Stimulated activated CD8-positive, alpha-beta memory T cell treated with anti-CD3 and anti-CD28 coated beads, Interleukin-12 subunit alpha, Interleukin-12 subunit beta, amount 100 ng/mL, for 1 hour (primary cell): ENCODE data around the gene MINDY4.

Experiments
- DNase-seq: peaks from one replicate; pipeline ENCODE4 v3.0.0-alpha.2; 2020; ENCODE audit warnings: low read depth

Gene MINDY4

DNA sequence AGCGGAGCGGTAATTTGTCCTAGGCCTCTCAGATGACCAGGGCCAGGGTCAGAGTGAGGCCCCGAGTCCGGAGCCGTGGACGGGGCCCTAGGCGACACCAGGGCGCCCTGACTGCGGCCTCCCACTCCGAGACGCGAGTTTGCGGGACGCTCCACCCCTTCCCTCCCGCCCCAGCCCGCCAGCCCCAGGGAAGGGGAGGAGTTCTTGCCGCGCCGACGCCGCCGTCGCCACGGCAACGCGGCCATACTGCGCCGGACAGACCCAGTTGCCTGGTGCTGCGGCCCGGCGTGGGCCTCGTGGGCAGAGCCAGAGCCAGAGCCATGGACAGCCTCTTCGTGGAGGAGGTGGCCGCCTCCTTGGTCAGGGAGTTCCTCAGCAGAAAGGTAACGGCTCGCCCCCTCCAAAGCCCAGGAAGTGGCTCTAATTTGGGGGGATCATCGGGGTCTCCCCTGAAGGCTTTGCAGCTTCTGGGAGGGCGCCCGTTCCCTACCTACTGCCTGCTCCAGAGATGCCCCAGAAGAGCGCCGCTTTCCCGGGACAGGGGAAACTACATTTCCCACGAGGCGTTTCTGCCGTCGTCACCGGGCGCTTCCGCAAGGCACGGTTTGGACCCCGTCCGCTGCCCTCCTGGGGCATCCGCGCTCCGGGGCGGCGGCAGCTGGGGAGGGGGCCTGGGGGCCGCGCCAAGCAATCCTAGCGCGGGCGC lies at the start of gene MINDY4:
MINDY4 (plus strand) TSS at position 244 of the 706 bp plus-strand sequence; CDS start at position 321, 77 bp downstream.
- peak; percentile 32 for DNase-seq

DNA sequence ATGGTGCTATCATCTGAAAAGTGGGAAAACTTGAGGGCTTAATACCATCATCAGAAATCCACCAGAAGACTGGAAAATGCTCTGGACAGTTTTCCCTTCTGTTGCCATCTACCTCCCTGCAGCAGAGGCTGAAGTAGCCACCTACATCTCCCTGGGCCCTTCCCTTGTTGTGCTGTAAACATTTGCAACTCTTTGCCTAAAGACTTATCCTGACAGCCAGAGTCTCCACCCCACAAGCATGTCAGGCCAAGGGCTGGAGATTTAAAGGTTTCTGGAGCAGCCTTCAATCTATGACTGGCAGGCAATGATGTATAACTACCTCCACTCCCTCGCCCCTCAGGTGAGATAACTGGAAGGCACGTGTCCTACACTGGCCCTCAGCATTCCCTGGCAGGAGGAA lies 49.0 kb upstream of the MINDY4 start:
- DNase-seq: no peak

DNA sequence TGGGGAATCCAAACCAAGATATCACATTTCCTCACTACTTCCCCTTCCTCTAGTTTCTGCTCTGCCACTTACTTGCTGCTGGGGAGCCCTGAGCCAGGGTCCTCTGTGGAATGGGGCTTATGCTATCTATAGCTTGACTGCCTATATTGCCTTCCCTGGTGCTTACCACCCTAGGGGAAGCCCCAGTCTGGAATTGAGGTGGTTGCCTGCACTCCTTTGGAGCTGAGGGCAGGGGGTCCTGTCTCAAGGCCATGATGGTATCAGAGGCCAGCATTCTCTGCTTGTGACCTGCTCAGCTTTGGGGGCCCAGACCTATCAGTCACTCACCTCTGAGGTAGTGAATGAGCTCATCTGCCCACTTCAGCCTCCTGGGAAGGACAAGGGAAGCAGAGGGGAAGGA lies 48.5 kb upstream of the MINDY4 start:
- DNase-seq: no peak

DNA sequence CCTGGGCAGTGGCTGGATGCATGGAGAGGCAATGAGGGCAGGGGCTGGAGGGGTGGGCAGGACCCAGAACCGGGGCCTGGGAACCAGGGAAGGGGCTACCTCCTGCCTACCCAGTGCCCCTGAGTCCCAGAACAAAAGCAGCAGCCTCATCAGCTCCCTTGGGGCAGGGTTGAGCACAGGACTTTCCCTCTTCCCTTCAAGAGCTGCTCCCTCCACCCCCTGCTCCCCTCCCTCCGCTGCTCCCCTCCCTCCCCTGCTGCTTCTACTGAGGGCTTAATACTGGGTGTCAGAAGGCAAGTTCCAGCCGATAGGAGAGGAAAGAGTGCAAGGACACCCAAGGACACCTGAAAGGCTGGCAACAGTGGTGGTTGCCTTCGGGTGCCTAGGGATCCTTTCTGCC lies 47.4 kb upstream of the MINDY4 start:
- no peak for DNase-seq

DNA sequence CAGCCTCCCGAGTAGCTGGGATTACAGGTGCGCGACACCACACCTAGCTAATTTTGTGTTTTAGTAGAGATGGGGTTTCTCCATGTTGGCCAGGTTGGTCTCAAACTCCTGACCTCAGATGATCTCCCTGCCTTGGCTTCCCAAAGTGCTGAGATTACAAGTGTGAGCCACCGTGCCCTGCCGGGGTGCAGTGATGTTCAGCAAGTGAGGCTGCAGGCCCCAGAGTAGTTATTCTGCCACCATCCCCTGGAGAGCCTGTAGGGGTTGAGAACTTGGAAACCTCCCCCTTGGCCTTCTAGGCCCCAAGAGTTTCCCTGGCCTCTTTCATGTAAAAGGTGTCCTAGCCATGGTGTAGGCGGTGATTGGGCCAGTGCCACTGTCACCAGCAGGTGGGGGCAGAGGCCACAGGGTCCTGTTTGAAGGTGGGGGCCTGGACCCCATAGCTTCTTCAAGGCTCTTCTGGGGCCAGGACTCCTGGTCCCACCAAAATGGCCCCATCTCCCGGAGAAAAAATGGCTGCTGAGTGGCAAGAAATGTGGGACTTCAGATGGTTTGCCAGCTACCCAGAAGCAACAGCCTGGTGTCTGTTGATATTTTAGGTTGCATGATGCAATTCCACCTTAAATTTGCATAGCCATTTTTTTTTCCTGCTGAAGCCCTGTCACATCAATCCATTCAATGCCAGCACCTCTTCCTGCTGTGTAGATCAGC lies 44.8 kb upstream of the MINDY4 start:
- no peak for DNase-seq

DNA sequence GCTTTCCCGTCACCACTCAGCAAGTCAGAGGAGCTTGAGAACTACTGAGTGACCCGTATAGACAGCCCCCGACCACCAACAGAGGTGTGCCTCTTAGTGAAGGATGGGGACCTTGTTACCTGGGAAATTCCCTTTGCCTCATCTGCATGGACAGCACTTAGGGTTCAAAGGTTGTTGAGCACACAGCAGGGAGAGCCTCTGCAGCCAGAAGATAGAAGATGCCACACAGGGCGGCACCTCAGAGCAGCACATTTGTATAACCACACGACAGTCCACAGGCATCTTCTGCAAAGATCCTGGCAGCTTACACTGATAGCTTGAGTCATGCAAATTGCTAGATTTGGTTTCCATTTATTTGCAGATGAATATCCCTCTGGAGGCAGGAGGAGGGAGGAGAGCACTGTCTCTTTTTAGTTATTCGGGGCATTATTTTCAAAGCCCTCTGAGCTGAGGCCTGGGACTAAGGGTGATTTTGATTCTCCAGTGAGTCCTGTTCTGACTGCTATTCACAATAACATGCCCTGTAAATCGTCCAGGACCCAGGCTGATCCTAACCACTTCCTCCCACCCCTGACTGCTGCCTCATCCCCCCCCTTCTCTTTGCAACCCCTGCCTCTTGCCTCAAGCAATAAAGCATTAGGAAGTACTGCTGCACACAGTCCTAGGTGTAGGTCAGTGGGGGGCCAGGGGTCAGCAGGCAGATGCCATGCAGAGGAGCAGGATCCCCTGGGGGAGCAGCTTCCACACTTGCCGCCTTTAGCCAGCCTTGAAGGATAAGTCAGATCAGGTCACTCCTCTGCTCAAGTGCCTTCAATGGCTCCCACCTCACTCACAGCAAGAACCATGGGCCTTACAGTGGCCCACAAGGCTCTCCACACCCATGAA lies 43.9 kb upstream of the MINDY4 start:
- DNase-seq: peak; percentile 33

DNA sequence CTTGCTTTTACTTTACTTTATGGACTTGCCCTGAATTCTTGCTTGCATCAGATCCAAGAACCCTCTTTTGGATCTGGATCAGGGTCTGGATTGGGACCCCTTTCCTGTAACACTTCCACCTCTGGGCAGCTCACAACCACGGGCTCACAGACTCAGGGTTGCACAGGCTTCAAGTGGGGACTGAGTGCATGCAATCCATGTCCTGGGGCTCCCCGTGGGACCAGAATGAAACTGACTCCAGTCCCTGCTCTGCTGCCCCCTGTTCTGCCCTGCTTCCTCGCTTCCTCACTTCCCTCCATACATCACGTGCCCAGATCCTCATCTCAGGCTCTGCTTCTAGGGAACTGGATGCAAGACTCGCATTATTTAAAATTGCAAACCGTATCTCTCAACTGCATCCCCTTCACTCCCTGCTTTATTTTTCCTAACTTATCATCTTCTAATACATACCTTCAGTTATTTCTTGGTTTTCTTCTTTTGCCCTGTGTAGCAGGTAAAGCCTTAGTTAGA lies 42.6 kb upstream of the MINDY4 start:
- no peak for DNase-seq

DNA sequence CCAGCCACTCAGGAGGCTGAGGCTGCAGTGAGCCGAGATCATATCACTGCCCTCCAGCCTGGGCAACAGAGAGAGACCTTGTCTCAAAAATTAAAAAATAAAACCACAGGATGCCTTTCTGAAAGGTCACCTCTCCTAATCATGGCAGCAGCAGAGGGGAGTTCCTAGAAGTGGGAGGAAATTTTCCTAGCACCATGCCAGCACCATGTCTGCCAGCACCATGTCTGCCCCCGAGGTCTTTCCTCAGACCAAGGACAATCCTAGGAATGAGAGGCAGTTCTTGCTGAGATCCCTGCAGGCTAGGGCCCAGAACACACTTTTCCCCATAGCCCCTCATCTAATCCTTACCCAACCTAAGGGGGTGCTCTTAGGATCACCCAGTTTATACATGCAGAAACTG lies 41.6 kb upstream of the MINDY4 start:
- DNase-seq: no peak

DNA sequence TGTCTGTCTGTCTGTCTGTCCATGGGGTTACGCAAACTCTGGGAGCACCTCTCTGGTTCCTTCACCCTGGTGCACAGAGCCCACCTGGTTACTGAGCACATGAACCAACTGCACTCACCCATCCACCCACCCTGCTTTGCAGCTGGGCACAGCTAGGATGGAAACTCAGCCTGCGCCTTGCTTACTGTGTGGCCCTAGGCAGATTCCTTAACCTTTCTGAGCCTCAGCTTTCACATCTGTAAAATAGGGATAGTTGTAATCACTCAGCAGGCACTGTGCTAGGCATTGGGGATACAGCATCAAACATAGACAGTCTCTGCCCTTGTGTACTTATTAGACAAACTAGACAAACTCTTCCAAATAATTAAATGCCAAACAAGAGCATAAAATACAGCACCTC lies 41.1 kb upstream of the MINDY4 start:
- no peak for DNase-seq

DNA sequence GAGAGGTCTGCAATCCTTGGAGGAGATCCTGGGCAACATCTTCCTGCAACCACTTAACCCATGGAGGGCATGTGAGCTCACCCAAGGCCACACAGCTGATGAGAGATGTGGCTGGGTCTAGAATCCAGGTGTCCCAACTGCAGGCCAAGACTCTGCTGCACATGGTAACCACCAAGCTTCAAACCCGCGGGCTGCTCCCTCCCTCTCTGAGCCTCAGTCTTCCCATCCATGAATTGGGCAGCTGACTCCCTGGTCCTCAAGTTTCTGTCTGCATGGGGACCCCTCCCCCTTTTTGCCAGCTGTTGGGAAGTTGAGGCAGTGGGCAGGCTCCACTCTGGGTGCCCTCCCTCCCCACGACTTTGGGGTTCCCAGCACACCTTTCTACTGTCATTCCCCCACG lies 40.2 kb upstream of the MINDY4 start:
- DNase-seq: no peak

DNA sequence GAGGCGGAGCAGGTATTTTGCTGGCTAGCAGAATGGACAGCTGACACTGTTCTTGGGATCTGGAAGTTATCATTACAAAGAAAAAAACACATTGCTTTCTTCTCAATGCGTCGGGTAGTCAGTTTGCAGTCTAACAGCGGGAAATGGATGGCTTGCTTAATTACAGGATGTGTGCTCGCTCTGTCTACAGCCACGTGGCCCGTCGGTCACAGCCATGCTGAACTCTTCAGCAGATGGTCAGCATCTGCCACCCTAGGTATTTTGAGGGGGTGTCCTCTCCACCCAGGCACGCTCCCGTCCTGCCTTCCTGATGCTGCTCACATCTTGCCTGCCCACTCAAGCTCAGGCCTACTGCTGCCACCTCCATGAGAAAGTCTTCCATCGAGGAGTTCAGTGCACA lies 39.6 kb upstream of the MINDY4 start:
- DNase-seq: no peak

DNA sequence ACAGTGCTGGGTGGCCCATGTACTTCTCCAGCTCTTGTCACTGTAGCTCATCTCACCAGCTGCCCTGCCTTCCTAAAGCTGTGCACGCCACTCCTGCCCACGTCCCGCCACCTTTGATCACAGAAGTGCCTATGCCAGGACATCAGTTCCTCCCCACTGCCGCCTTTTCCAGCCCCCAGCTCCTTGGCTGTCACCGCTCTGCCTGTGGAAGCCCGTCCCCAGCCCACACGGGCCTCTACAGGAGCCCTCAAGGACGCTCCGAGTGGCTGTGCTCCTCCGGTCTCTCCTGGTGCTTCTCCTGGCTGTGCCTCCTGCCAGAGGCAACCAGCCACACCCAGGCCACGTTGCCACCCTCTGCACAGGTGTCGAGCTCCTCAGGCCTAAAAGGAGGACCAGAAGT lies 38.6 kb upstream of the MINDY4 start:
- no peak for DNase-seq

DNA sequence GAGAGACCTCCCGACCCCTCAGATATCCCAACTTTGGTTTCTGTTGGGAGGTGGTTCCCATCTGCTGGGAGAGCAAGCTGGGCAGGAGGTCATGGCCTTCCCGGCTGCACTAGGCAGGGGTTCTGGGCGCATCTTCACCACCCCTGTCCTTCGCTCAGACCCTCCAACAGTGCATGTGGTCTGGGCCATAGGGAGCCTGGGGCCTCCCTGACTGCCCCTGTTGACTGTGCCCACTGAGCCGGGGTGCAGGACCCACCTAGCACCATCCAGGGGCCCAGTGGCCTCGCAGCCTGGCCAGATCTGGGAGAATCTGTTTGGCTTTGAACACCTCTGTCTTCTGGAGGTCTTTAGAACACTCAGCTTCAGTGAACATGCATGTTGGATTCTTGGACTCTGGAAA lies 38.0 kb upstream of the MINDY4 start:
- no peak for DNase-seq

DNA sequence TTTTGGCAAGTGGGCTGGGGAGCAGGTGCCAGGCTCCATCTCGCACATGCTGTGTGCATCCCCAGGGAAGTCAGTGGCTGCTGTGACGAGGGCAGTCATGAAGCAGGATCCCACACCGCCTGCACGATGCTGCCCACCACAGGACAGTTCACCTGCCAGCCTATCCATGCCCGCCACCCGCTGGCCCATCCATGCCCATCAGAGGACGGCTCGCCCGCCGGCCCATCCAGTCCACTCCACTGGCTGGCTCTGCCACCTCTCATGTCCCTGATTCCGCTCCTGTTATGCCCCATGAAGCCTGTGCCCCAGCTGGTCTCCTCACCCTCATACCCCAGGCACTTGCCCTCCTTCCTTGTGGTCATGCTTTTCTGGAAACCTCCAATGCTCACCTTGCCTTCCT lies 37.5 kb upstream of the MINDY4 start:
- no peak for DNase-seq

DNA sequence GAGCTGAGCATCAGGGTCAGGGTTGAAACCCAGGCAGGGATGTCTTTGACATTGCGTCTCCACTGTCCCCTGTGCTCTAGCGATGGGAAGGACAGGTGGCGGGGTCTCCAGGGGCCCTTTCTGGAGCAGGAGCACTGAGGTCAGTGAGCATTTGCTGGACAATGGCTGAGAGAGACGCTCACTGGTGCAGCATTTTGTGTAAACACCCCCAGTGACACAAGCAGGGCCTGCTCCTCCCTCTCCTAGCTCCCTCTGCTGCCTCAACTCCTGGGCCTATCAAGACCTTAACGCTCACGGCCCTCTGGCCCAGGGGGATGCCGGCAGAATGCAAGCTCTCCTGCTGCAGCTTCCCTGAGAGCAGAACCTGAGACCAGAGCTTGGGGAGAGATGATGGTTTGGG lies 36.7 kb upstream of the MINDY4 start:
- DNase-seq: no peak

DNA sequence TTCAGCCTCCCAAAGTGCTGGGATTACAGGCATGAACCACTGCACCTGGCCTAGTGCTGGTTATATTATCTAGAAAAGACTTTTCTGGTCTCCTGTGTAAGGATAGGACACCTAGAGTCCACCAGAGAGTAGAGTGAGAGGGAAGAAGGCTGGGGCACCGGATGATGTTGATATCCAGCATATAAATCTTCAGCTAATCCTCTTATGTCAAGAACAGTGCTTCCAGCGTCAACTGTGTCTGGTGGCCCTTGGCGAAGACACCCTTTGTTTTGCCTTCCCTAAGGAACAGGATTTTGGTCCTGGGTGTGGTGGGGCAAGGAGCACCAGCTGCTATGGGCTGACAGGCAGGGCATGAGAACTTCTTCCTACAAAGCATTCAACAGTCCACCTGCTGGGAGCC lies 35.6 kb upstream of the MINDY4 start:
- no peak for DNase-seq

DNA sequence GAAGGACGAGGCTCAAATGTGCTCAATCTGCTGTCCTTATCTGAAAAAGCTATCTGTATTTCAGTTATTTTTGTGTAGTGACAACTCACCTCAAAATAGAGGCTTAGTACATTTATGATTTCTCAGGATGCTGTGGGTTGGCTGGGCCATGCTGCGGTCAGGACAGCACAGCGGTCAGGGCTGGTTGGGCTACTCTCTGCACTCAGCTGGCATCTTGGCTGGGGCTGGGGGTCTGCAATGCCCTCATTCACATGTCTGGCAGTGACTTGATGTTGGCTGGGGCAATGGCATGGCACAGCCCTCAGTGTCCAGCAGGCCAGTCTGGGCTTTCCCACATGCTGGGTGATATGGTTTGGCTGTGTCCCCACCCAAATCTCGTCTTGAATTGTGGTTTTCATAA lies 34.9 kb upstream of the MINDY4 start:
- DNase-seq: no peak

DNA sequence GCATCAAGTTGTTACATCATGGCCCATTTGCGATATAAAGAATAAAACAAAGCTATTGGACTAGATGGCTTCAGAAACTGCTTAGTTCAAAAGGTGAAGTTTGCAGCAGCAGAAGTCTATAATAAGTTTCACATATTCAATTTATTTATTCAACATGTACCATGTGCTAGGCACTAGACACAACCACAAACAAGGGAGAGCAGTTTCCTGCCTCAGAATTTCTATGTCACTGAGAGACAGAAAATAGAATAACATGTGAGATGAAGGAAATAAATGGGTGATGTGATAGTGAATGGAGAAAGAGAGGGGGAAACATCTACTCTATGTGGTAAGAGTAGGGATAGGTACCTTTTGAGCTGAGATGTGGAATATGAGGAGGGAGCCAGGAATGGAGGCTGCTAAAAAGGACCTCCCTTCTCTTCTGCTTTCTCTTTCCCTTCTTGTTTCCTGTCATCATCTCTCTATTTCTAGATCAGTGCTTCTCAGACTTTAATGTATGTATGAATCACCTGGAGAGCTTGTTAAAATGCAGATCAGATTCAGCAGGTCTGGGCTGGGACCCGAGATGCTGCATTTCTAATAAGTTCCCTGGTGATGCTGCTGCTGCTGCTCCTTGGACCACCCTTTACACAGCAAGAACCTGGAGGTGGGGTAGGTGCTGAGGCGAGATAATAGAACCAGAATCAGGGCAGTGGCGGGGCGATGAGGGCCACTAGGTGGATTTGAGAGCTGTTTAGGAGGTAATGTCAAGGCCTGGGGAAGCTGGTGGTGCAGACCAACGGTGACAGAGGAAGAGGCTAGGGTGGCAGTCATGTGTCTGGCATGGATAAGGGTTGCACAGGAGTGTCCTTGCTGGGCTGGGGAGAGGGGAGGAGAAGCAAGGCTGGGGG lies 32.9 kb upstream of the MINDY4 start:
- no peak for DNase-seq

DNA sequence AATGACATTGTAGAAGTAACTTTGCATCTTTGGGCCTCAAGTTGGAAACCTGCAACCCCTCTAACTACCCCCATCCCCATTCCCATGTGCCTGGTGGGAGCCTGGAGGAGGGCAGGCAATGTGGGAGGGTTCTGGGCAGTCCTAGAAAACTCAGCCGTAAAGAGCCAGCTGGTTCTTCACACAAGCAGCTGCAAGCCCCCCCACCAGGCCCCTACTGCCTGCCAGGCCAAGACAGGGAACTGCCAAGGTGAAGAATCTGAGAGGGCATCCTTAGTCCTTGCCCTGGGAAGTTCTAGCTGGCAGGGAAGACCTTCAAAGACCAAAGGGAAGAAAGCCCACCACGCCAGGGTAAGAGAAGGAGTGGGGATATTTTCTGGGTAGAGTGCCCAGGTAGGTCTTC lies 31.5 kb upstream of the MINDY4 start:
- no peak for DNase-seq

DNA sequence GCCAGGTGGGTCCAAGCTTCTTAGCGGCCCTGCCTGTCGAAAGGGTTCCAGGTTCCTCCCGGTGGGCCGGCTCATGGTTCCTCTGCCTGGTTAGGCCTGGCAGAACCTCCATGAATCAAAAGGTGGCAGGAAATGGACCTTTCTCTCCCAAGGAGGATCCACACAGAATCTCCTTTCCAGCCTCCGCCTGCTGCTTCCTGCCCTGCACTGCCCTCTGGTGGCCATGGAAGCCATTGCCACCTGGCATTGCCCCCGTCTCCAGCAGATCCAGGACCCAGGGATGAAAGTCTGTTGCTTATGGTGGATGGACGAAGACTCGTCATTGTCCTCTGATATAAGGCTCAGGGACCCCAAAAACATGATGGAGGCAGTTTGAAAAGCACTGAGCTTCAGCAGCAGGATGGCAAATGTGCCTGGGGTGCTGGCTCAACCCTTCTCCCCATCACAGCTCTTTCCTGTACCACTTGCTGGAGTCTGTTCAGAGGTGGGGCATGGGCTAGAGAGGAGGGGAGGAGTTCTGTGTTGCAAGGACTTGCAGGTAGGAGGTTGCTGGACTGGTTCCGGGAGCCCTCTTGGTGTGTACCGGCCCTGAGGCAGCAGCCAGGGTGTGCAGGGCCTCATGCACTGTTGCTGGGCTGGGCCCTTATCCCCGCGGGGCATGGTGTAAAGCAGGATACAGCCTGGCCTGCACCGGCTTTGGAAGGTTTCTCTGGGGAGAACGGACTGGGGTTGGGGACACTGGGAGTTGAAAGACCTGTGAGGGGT lies 30.6 kb upstream of the MINDY4 start:
- peak; percentile 68 for DNase-seq

DNA sequence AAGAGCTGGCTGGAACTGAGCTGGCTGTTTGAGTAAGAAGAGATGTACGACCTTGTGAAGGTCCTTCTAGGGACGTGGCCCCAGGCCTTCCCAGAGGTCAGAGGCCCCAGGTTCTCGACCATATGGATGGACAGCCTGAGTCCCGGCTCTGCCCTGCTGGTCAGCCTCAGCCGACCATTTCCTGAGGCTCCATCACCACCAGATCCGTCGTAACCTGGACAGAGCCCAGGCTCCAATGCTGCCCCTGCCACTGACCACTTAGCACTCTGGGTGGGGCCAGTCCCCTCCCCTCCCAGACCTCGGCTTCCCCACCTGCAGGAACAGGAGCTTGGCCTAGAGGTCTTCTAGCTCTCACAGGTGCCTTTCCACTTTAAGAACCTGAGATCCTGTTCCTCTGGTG lies 29.9 kb upstream of the MINDY4 start:
- DNase-seq: no peak
